Measurements from ENCODE around the gene KCNH1. TPM values are rescaled to one million over a fixed set of nuclear protein-coding genes. Genes with fewer than 3 reads are reported as not detected.
"Not testable (repeated sequence)": the region's sequence is repeated elsewhere in the genome, so short reads cannot be mapped to it uniquely, and the experiment has no call there.

KCNH1 gene
- total and polyA plus RNA-seq, 2 experiments from 2014 or later, result 0.71 to 1.8 TPM

- no peak overlapping the region for H3K9ac ChIP-seq
- H3K4me3 ChIP-seq, result no peak overlapping the region
- H4K20me1 ChIP-seq (ENCODE audit: insufficient read depth), result no peaks in the 10 kb centered on the region
- WGBS, 2 experiments (ENCODE audit: low coverage in 1 of 2, low lambda C conversion rate in 2 of 2, missing lambda C conversion rate in 2 of 2), result 18 to 21% methylated on average over 7 of the region's 7 CpGs
- no peak for DNase-seq
- H3F3A ChIP-seq (ENCODE audit: insufficient read depth), result no peaks in the 10 kb centered on the region
- in situ Hi-C loops (cut with MboI), result no loop called here
- H3K9me2 ChIP-seq (ENCODE audit: insufficient read depth), result no peaks in the 10 kb centered on the region
- H3K27ac ChIP-seq, result no peak overlapping the region
- no peak for TF ChIP-seq EZH2phosphoT487 (IDR thresholded peaks at IDR 0.05; ENCODE audit: insufficient read depth, low read depth)
- no peak for TF ChIP-seq EZH2 (IDR thresholded peaks at IDR 0.05; ENCODE audit: insufficient read depth, poor library complexity, severe bottlenecking)
- no peaks in the 10 kb centered on the region for H3K36me3 ChIP-seq (ENCODE audit: low read depth)
- H2AFZ ChIP-seq, result no peak overlapping the region
- no peaks in the 10 kb centered on the region for H3K79me2 ChIP-seq (ENCODE audit: insufficient read depth)
- no peaks in the 10 kb centered on the region for H3K4me1 ChIP-seq (ENCODE audit: insufficient read depth)
- no peaks in the 10 kb centered on the region for H3K27me3 ChIP-seq (replicated peaks; ENCODE audit: insufficient read depth)
- no peaks in the 10 kb centered on the region for H3K9me3 ChIP-seq (ENCODE audit: low read depth)
- H3K4me2 ChIP-seq (ENCODE audit: unreplicated experiment), result no peak overlapping the region
Measured at GRCh38 chr1:210663730-210664573, 470.0 kb downstream of the KCNH1 start.

- TF ChIP-seq EZH2phosphoT487 (IDR thresholded peaks at IDR 0.05; ENCODE audit: insufficient read depth, low read depth) (no peak), EZH2 (IDR thresholded peaks at IDR 0.05; ENCODE audit: insufficient read depth, poor library complexity, severe bottlenecking) (no peak)
Measured at GRCh38 chr1:210662291-210663050, 471.5 kb downstream of the KCNH1 start.

GRCh38 chr1:210661520-210661919 lies 472.4 kb downstream of the KCNH1 start:
- H3K27ac ChIP-seq; H3K4me2 ChIP-seq (ENCODE audit: unreplicated experiment); H3F3A ChIP-seq (ENCODE audit: insufficient read depth); H3K9ac ChIP-seq; H3K27me3 ChIP-seq (replicated peaks; ENCODE audit: insufficient read depth); H3K4me3 ChIP-seq; H2AFZ ChIP-seq; H3K79me2 ChIP-seq (ENCODE audit: insufficient read depth); H3K36me3 ChIP-seq (ENCODE audit: low read depth); DNase-seq; H4K20me1 ChIP-seq (ENCODE audit: insufficient read depth); H3K4me1 ChIP-seq (ENCODE audit: insufficient read depth); H3K9me2 ChIP-seq (ENCODE audit: insufficient read depth); in situ Hi-C loops (cut with MboI); H3K9me3 ChIP-seq (ENCODE audit: low read depth): not testable (repeated sequence)
- WGBS, 2 experiments (ENCODE audit: low coverage in 1 of 2, low lambda C conversion rate in 2 of 2, missing lambda C conversion rate in 2 of 2), result 48 to 58% methylated on average over 4 of the region's 4 CpGs

More at GRCh38 chr1:210662291-210663050, 471.5 kb downstream of the KCNH1 start:
- no peak overlapping the region for H3K9ac ChIP-seq
- H3K4me2 ChIP-seq (ENCODE audit: unreplicated experiment), result no peak overlapping the region
- no peaks in the 10 kb centered on the region for H3K4me1 ChIP-seq (ENCODE audit: insufficient read depth)
- H3K4me3 ChIP-seq, result no peak overlapping the region
- H3F3A ChIP-seq (ENCODE audit: insufficient read depth), result no peaks in the 10 kb centered on the region
- H3K27ac ChIP-seq, result no peak overlapping the region
- H2AFZ ChIP-seq, result no peak overlapping the region
- no peaks in the 10 kb centered on the region for H3K9me3 ChIP-seq (ENCODE audit: low read depth)
- in situ Hi-C loops (cut with MboI), result no loop called here
- WGBS, 2 experiments (ENCODE audit: low coverage in 1 of 2, low lambda C conversion rate in 2 of 2, missing lambda C conversion rate in 2 of 2), result 42 to 44% methylated on average over 4 of the region's 4 CpGs
- no peaks in the 10 kb centered on the region for H4K20me1 ChIP-seq (ENCODE audit: insufficient read depth)
- no peaks in the 10 kb centered on the region for H3K36me3 ChIP-seq (ENCODE audit: low read depth)
- H3K27me3 ChIP-seq (replicated peaks; ENCODE audit: insufficient read depth), result no peaks in the 10 kb centered on the region
- no peak for DNase-seq
- no peaks in the 10 kb centered on the region for H3K9me2 ChIP-seq (ENCODE audit: insufficient read depth)
- no peaks in the 10 kb centered on the region for H3K79me2 ChIP-seq (ENCODE audit: insufficient read depth)

- Histone ChIP-seq H3K9ac (no peak overlapping the region), H3K4me1 (ENCODE audit: insufficient read depth) (no peaks in the 10 kb centered on the region), H3K9me2 (ENCODE audit: insufficient read depth) (no peaks in the 10 kb centered on the region), H3K79me2 (ENCODE audit: insufficient read depth) (no peaks in the 10 kb centered on the region), H3K36me3 (ENCODE audit: low read depth) (no peaks in the 10 kb centered on the region), H4K20me1 (ENCODE audit: insufficient read depth) (no peaks in the 10 kb centered on the region), H3K27ac (no peak overlapping the region), H3K4me2 (ENCODE audit: unreplicated experiment) (no peak overlapping the region), H3K4me3 (no peak overlapping the region), H3F3A (ENCODE audit: insufficient read depth) (no peaks in the 10 kb centered on the region), H3K9me3 (ENCODE audit: low read depth) (no peaks in the 10 kb centered on the region), H2AFZ (no peak overlapping the region), H3K27me3 (replicated peaks; ENCODE audit: insufficient read depth) (no peaks in the 10 kb centered on the region)
- no peak for TF ChIP-seq EZH2 (IDR thresholded peaks at IDR 0.05; ENCODE audit: insufficient read depth, poor library complexity, severe bottlenecking)
- TF ChIP-seq EZH2phosphoT487 (IDR thresholded peaks at IDR 0.05; ENCODE audit: insufficient read depth, low read depth), result no peak
- no peak for DNase-seq
- WGBS, 2 experiments (ENCODE audit: low coverage in 1 of 2, low lambda C conversion rate in 2 of 2, missing lambda C conversion rate in 2 of 2), result 29 to 33% methylated on average over 6 of the region's 6 CpGs
- in situ Hi-C loops (cut with MboI), result no loop called here
Measured at GRCh38 chr1:210657806-210658205, 476.1 kb downstream of the KCNH1 start.

All from GM23248 (cell line).